ENCODE results near the gene PHKB.

GRCh38 chr16:47584464-47585225, 123.5 kb downstream of the PHKB start:
- TF ChIP-seq TAF1 (IDR thresholded peaks at IDR 0.05; ENCODE audit: borderline replicate concordance, low read depth, low read length) (no peak), POLR2A (IDR thresholded peaks at IDR 0.05; ENCODE audit: low read depth, low read length) (no peak), POLR2AphosphoS5 (IDR thresholded peaks at IDR 0.05; ENCODE audit: low read depth, low read length) (no peak)

Data from GM12892 (cell line).